Astrocyte (in vitro differentiated cells and primary cell): ENCODE data around the gene TNFRSF13B. TPM values are rescaled to one million over a fixed set of nuclear protein-coding genes. Genes with fewer than 3 reads are reported as not detected.
"Not testable (repeated sequence)": the region's sequence is repeated elsewhere in the genome, so short reads cannot be mapped to it uniquely, and the experiment has no call there.

ENCODE experiments used
- DNase-seq: peaks from one replicate; pipeline ENCODE4 v3.0.0-alpha.2; 2010; ENCODE audit warnings: low read depth
- FAIRE-seq: peaks from 2 replicates; lab custom pipeline; 2011; peaks lifted over from hg19 to GRCh38; lab: Jason Lieb, UNC
- H2AFZ ChIP-seq: 2 replicates; pipeline ENCODE4 v1.6.0; 2012; ENCODE audit warnings: low read depth, low read length, inconsistent platforms
- H3K27ac ChIP-seq: 2 replicates; pipeline ENCODE4 v1.5.1; 2011; ENCODE audit warnings: low read depth, low read length, inconsistent platforms
- H3K27me3 ChIP-seq: 2 replicates; pipeline ENCODE4 v1.6.0; 2011; ENCODE audit warnings: low read length, inconsistent platforms; ENCODE audit not compliant: insufficient read depth
- H3K36me3 ChIP-seq: 2 replicates; pipeline ENCODE4 v1.5.1; 2011; ENCODE audit warnings: low read length, inconsistent platforms; ENCODE audit not compliant: insufficient read depth
- H3K4me1 ChIP-seq: 2 replicates; pipeline ENCODE4 v1.5.1; 2011; ENCODE audit warnings: low read length, inconsistent platforms; ENCODE audit not compliant: insufficient read depth
- H3K4me2 ChIP-seq: 2 replicates; pipeline ENCODE4 v1.6.0; 2012; ENCODE audit warnings: low read length, inconsistent platforms
- H3K4me3 ChIP-seq: 2 replicates; pipeline ENCODE4 v1.5.1; 2011; ENCODE audit warnings: low read depth, mild to moderate bottlenecking, low read length, inconsistent platforms; ENCODE audit not compliant: insufficient read depth
- H3K79me2 ChIP-seq: 2 replicates; pipeline ENCODE4 v1.6.0; 2012; ENCODE audit warnings: mild to moderate bottlenecking, low read length, inconsistent platforms; ENCODE audit not compliant: insufficient read depth
- H3K9ac ChIP-seq: 2 replicates; pipeline ENCODE4 v1.6.0; 2012; ENCODE audit warnings: mild to moderate bottlenecking, low read length, inconsistent platforms
- H3K9me3 ChIP-seq: 2 replicates; pipeline ENCODE4 v1.5.1; 2012; ENCODE audit warnings: low read depth, mild to moderate bottlenecking, low read length, inconsistent platforms; ENCODE audit not compliant: insufficient read depth
- H4K20me1 ChIP-seq: 2 replicates; pipeline ENCODE4 v1.6.0; 2012; ENCODE audit warnings: low read length, inconsistent platforms; ENCODE audit not compliant: insufficient read depth
- H3K27ac Mint-ChIP-seq: one replicate; pipeline ENCODE4 v1.8.0; 2021; ENCODE audit warnings: mild to moderate bottlenecking, mixed read lengths; ENCODE audit not compliant: unreplicated experiment
- H3K27me3 Mint-ChIP-seq: one replicate; pipeline ENCODE4 v1.8.0; 2021; ENCODE audit warnings: low read depth, mixed read lengths; ENCODE audit not compliant: unreplicated experiment
- H3K36me3 Mint-ChIP-seq: one replicate; pipeline ENCODE4 v1.8.0; 2021; ENCODE audit warnings: low read depth, mixed read lengths; ENCODE audit not compliant: unreplicated experiment
- H3K4me1 Mint-ChIP-seq: one replicate; pipeline ENCODE4 v1.8.0; 2021; ENCODE audit warnings: low read depth, mixed read lengths; ENCODE audit not compliant: unreplicated experiment
- H3K4me3 Mint-ChIP-seq: one replicate; pipeline ENCODE4 v1.8.0; 2021; ENCODE audit warnings: mild to moderate bottlenecking, moderate library complexity, mixed read lengths; ENCODE audit not compliant: unreplicated experiment
- H3K9me3 Mint-ChIP-seq: one replicate; pipeline ENCODE4 v1.8.0; 2021; ENCODE audit warnings: mild to moderate bottlenecking, mixed read lengths; ENCODE audit not compliant: unreplicated experiment
- EZH2 ChIP-seq: IDR thresholded peaks from 2 replicates; pipeline ENCODE4 v1.6.1; 2012; ENCODE audit warnings: mild to moderate bottlenecking, low read length, inconsistent platforms; ENCODE audit not compliant: insufficient read depth
- total RNA-seq: library from RNA; stranded (reverse); gene quantifications from 2 replicates; pipeline ENCODE4 v1.2.1, GENCODE V29; 2021
- TF ChIP-seq, protein P1 (sequence below): IDR thresholded peaks from 2 replicates; pipeline ENCODE4 v1.5.1; 2011; ENCODE audit warnings: low read depth, mild to moderate bottlenecking, inconsistent platforms, low read length, moderate library complexity; ENCODE audit not compliant: insufficient read depth

The TNFRSF13B gene
- total RNA-seq, 1 donor from 2014 or later, result not detected

DNA sequence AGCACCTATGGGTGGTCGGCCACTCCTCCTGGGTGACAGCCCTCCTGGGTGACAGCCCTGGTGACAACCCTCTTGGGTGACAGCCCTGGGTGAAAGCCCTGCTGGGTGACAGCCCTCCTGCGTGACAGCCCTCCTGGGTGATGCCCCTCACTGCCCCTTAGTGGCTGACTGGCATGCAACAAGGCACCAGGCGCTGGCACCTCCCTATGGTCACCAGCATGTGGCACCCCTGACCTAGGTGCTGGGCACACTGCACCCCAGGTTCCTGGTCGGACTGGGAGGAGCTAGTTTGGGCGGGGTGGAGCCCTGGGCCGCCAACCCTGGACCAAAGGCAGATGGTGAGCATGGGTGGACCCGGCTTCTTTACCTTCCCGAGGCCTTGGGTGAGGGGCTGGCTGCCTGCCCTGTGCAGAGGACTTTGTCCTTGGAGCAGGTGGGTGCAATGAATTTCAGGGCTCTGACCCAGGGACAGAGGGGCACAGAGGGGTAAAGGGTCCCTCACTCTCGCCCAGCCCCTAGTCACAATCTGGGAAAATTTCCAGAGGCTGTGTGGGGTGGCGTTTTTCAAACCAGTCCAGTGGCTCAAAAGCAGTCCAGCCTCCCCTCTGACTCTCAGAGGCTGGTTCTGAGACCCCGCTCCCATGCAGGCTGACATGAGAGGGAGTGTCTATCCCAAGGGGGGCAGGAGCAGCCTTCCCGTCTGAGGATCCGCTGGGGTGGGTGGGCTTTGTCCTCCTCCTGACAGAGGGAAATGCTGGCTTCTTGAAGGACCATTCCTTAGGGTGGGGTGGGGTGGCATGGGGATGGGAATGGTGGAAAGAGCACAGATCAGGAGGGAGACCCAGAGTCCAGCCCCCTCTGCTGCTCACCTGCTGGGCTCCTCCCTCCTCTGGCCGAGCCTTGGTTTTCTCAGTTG is 25.9 kb upstream of the TNFRSF13B start:
- Histone ChIP-seq H3K4me2 (no peak overlapping the region), H3K9ac (no peak overlapping the region), H3K36me3 (no peaks in the 10 kb centered on the region), H4K20me1 (peaks cover 6% of the 10 kb centered on the region), H3K27me3 (no peaks in the 10 kb centered on the region), H3K9me3 (no peaks in the 10 kb centered on the region), H3K27ac (no peak overlapping the region), H3K4me1 (no peaks in the 10 kb centered on the region), H3K79me2 (no peaks in the 10 kb centered on the region), H2AFZ (no peak overlapping the region), H3K4me3 (no peak overlapping the region)
- H3K27me3 Mint-ChIP-seq, result peaks cover 8% of the 10 kb centered on the region
- TF ChIP-seq, protein P1, sequence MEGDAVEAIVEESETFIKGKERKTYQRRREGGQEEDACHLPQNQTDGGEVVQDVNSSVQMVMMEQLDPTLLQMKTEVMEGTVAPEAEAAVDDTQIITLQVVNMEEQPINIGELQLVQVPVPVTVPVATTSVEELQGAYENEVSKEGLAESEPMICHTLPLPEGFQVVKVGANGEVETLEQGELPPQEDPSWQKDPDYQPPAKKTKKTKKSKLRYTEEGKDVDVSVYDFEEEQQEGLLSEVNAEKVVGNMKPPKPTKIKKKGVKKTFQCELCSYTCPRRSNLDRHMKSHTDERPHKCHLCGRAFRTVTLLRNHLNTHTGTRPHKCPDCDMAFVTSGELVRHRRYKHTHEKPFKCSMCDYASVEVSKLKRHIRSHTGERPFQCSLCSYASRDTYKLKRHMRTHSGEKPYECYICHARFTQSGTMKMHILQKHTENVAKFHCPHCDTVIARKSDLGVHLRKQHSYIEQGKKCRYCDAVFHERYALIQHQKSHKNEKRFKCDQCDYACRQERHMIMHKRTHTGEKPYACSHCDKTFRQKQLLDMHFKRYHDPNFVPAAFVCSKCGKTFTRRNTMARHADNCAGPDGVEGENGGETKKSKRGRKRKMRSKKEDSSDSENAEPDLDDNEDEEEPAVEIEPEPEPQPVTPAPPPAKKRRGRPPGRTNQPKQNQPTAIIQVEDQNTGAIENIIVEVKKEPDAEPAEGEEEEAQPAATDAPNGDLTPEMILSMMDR, result no peak
- no peak for TF ChIP-seq EZH2
- DNase-seq, result no peak
- H3K36me3 Mint-ChIP-seq, result no peaks in the 10 kb centered on the region
- H3K9me3 Mint-ChIP-seq, result no peaks in the 10 kb centered on the region
- no peaks in the 10 kb centered on the region for H3K4me1 Mint-ChIP-seq
- no peak overlapping the region for H3K4me3 Mint-ChIP-seq
- no peak for FAIRE-seq
- H3K27ac Mint-ChIP-seq, result no peak overlapping the region

DNA sequence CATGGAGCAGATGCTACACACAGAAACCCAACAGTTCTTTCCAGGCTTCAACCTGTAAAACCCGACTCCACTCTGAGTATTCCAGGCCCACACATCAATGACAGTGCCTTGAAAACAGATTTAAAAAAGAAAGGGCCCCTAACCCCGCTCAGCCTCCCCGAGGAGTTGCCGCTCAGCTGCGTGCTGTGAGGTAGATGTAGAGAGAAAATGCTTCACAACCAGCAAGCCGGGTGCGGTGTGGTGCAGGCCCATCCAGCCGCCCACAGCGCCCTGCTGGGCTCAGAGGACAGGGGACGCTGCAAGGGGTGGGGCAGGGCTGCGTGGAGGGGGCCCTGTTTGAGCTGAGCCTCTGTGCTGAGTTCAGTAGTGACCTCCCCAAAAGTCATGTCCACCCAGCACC is 24.8 kb upstream of the TNFRSF13B start:
- not testable (repeated sequence) for H2AFZ ChIP-seq, H3K27ac ChIP-seq, H3K4me2 ChIP-seq, H3K36me3 Mint-ChIP-seq, H3K4me1 ChIP-seq, H3K4me3 Mint-ChIP-seq, H3K9ac ChIP-seq, H3K4me3 ChIP-seq, H3K4me1 Mint-ChIP-seq, H3K27me3 ChIP-seq, FAIRE-seq, H3K9me3 Mint-ChIP-seq, H3K9me3 ChIP-seq, H3K27ac Mint-ChIP-seq, H3K36me3 ChIP-seq, H4K20me1 ChIP-seq, H3K27me3 Mint-ChIP-seq, DNase-seq, H3K79me2 ChIP-seq

DNA sequence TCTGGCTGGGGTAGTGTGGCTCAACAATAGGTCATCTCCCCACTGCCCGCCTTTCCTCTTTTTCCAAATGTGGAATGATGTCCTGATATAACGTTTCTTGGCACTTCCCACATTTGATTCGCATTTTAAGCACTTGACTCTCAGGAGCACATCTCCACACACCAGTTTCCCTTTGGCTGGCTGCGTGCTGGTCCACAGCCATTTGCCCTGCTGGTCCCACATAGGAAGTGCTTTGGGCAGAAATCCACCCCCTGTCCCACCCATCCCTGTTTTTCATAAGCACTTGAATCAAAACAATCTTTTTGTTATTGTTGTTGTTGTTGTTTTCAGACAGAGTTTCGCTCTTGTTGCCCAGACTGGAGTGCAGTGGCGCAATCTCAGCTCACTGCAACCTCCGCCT is 24.0 kb upstream of the TNFRSF13B start:
- Histone ChIP-seq H3K36me3 (no peaks in the 10 kb centered on the region), H3K9ac (no peak overlapping the region), H3K4me3 (no peak overlapping the region), H3K27me3 (no peaks in the 10 kb centered on the region), H3K4me1 (no peaks in the 10 kb centered on the region), H3K79me2 (no peaks in the 10 kb centered on the region), H3K9me3 (no peaks in the 10 kb centered on the region), H2AFZ (no peak overlapping the region), H3K27ac (no peak overlapping the region), H4K20me1 (no peaks in the 10 kb centered on the region), H3K4me2 (no peak overlapping the region)
- DNase-seq, result no peak
- H3K4me1 Mint-ChIP-seq, result no peaks in the 10 kb centered on the region
- no peaks in the 10 kb centered on the region for H3K36me3 Mint-ChIP-seq
- peaks cover 8% of the 10 kb centered on the region for H3K27me3 Mint-ChIP-seq
- H3K4me3 Mint-ChIP-seq, result no peak overlapping the region
- no peak for FAIRE-seq
- H3K9me3 Mint-ChIP-seq, result no peaks in the 10 kb centered on the region
- H3K27ac Mint-ChIP-seq, result no peak overlapping the region
- TF ChIP-seq, protein P1, result no peak
- TF ChIP-seq EZH2, result no peak
